HG03139 (cell line): ENCODE measurements around the gene RRP12.
A peak's percentile ranks its signal among the peaks of the same experiment; 100 is the strongest.
"Not testable (repeated sequence)": the region's sequence is repeated elsewhere in the genome, so short reads cannot be mapped to it uniquely, and the experiment has no call there.

Experiments used
- ATAC-seq: cut with Tn5 transposase; IDR thresholded peaks from one replicate; pipeline ENCODE4 v1.9.1; 2021; ENCODE audit not compliant: unreplicated experiment

RRP12 gene, protein sequence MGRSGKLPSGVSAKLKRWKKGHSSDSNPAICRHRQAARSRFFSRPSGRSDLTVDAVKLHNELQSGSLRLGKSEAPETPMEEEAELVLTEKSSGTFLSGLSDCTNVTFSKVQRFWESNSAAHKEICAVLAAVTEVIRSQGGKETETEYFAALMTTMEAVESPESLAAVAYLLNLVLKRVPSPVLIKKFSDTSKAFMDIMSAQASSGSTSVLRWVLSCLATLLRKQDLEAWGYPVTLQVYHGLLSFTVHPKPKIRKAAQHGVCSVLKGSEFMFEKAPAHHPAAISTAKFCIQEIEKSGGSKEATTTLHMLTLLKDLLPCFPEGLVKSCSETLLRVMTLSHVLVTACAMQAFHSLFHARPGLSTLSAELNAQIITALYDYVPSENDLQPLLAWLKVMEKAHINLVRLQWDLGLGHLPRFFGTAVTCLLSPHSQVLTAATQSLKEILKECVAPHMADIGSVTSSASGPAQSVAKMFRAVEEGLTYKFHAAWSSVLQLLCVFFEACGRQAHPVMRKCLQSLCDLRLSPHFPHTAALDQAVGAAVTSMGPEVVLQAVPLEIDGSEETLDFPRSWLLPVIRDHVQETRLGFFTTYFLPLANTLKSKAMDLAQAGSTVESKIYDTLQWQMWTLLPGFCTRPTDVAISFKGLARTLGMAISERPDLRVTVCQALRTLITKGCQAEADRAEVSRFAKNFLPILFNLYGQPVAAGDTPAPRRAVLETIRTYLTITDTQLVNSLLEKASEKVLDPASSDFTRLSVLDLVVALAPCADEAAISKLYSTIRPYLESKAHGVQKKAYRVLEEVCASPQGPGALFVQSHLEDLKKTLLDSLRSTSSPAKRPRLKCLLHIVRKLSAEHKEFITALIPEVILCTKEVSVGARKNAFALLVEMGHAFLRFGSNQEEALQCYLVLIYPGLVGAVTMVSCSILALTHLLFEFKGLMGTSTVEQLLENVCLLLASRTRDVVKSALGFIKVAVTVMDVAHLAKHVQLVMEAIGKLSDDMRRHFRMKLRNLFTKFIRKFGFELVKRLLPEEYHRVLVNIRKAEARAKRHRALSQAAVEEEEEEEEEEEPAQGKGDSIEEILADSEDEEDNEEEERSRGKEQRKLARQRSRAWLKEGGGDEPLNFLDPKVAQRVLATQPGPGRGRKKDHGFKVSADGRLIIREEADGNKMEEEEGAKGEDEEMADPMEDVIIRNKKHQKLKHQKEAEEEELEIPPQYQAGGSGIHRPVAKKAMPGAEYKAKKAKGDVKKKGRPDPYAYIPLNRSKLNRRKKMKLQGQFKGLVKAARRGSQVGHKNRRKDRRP (N-terminal part only)

DNA sequence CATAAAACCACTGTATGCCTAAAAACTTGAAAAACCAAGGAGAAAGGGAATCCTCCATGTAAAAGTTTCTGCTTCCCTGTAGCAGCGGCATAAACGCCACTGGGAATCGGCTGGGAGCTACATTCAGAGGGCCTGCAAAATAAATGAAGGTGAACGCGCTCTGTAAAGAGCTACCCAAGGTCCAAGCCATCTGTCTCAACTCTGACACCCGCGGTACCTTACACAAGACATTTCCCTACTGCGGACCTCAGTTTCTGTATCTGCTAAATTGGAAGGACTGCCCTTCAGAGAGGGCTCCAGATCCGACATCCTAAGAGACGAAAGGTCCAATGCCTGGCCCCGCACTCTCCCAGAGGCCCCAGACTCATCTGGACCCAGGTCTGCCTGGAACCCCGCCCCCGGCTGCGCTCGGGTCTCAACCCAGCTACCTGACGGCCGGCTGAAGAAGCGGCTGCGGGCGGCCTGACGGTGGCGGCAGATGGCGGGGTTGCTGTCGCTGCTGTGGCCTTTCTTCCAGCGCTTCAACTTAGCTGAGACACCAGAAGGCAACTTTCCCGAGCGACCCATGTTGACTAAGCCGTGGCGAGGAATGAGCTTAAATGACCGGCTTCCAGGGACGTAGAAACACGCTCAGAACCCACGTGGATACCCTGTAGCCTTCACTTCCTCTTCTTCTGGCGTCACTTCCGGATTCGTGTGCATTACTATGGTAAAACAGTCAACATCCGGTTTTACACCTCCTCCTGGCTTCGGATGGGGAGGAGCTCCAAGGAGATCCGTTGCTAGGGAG is at the start of gene RRP12:
Gene RRP12, minus strand, starts transcription at position 676 of the 790 bp plus-strand sequence. Its CDS starts 109 bp downstream, at position 567.
- peak; percentile 98 for ATAC-seq

DNA sequence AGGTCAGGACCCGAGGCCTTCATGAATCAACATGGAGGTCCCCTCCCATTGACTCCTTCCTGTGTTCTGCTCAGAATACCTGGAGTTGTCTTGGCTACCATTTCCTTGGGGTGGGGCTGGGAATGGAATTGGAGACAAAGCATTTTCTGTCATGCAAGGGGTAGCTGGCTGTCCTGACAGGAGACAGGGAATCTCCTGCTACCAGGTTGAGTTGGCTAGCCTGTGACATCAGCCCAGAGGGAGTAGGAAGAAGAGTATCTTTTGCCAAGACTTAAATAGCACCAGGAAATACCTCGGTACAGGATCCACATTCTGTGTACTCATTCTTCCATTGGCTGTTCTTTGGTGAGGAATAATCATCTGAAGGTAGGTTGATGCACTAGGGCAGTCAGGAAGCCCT is 49.7 kb upstream of the RRP12 start:
- ATAC-seq, result no peak

DNA sequence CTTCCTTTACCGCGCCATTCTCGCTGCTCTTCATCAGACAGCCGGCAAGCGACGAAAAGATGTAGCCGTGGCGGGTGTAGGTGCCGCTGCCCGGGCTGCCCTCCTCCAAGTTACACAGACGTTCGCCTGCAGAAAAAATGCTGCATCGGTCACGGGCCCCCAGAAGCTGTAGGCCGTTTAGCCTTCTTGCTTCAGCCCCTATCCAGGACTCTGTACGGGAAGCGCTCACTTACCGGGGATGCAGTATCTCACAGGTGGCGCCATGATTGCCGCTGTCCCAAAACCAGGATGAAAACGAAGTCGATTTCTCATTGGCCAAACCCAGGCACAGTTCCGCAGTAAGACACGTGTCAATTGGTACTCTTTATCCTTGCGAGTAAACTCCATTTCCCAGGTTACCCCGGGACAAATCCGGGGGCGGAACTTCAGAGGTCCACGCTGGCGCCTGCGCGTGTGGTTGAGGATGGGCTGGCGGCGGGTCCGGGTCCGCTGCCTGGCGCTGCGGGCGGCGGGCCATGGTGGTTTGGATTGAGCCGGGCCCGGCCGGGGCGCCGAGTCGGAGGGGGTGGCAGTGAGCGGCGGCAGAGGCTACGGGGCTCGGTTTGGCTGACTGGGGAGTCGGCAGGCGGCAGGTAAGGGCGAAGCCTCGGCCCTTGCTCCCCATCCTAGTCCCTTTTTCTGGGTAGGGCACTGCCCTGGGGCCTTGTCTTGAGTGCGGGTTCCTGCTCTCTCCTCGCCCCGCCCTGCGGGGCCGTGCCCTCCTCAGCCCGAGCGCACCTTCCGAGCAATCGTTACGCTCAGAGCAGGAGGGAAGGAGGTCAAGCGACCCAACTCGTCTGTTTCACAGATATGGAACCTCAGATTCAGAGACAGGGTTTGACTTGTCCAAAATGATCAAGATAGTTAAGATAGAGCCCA is 44.8 kb upstream of the RRP12 start, which contains the start of the genes EXOSC1 and ZDHHC16:
Gene EXOSC1, minus strand, starts transcription at position 285 of the 918 bp plus-strand sequence. Its CDS starts 21 bp downstream, at position 264.
Gene ZDHHC16, plus strand, starts transcription at position 454 of the 918 bp plus-strand sequence. CDS start 5,501 bp downstream, outside the sequence.
- peak; percentile 96 for ATAC-seq

DNA sequence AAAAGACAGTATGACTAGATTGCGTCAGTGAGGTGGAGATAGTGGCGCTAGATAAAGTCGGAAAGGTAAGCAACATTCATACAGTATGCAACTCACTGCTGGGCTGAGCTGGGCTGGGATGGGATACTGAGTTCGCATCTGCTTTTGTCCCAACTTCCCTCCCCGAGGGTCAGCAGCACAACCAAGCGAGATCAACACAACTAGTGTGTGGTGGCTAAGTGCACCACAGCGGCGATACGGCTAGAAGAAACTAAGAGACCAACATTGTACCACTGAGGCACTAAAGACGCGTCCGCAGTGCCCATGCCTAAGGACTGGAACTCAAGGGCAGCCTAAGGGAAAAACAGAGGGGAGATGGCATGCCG is 44.2 kb upstream of the RRP12 start:
- ATAC-seq, result no peak

DNA sequence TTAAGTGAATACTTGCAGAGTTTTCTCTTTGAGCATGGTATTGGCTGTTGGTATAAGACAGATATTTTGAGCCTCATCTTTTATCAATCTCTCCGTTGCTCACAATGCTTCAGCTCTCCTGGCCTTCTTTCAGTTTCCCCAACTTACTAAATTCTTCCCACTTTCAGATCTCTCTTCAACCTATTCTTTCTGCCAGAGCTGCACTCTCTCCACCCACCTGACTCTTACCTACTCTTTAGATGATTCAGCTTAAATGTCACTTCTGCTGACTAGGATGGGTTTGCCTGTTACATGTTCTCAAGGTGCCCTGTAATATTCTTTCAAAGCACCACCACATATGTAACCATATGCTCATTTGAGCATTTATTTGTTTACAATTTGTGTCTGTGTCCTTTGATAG is 43.1 kb upstream of the RRP12 start:
- ATAC-seq, result no peak

DNA sequence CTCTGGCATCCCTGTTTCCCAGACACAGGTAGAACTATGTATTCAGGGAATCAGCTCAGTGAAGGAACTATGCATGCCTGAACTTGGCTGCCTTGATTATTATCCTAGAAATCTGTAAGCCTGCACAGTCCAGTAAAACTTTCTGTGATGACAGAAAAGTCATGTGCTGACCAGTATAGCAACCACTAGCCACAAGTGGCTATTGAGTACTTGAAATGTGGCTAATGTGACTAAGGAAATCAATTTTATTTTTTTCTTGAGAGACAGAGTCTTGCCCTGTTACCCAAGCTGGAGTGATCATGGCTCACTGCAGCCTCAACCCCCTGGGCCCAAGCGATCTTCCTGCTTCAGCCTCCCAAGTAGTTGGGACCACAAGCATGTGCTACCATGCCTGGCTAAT is 41.1 kb upstream of the RRP12 start:
- no peak for ATAC-seq

DNA sequence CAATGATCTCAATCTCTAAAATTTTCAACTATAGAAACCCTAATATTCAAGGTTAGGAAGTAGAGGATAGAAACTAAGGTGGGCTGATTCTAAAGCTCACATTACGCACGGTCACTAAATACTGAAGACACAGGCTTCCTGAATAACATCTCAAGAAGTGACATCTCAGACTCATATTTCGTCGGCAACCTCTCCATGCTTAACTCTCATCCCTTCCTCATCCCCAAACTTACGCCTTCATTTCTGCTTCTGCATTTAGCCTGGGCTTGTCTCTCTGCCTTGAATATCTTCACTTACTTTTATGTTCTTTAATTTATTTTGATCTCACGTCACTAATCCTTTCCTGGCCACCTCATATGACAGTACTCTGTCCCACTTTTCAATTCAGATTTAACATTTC is 34.1 kb upstream of the RRP12 start:
- no peak for ATAC-seq

DNA sequence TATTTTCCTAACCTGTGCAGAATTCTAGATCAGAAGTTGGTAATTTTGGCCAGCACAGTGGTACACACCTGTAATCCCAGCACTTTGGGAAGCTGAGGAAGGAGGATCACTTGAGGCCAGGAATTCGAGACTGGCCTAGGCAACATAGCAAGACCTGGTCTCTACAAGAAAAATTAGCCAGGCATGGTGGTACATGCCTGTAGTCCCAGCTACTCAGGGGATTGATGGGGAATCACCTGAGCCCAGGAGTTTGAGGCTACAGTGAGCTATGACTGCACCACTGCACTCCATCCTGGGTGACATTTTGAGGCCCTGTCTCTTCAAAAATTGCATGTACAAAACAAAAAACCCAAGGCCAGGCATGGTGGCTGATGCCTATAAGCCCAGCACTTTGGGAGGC is 33.4 kb upstream of the RRP12 start:
- ATAC-seq, result no peak

DNA sequence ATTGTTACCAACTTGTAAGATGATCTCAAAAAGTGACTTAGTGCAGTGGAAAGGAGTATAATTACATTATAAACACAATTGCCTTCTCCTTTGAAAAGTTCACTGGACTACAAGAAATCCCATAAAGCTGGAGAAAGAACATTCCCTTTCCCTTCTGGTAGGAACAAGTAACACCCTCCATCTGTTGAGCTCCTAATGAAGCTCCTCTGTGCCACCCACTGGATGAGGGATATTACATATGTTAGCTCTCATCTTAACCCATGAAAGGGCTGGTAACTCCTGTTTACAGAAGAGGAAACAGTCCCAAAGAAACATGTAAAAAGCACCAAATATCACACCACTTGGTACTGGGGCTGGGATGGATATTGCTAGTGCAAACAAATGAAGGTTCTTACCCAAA is 32.9 kb upstream of the RRP12 start:
- ATAC-seq, result no peak

DNA sequence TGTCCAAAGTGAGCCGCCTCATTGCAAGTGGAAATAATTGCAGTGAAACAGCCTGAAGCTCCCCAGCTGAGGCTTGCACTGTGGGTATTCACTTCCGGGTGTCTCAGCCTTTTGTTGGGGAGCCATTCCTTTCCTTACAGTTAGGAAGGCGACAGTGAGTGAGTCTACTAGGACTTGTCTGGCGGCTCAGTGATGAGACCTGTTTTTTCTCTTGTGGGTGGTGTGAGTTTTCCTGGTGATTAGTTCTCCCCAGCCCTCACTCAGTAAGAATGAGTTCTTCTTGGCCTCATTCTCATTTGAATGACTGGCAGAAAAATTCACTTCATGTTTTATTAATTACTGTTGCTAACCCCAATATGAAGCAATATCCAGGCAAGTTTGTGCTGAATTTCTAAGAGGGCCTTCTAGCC is 27.4 kb upstream of the RRP12 start:
- ATAC-seq, result no peak

DNA sequence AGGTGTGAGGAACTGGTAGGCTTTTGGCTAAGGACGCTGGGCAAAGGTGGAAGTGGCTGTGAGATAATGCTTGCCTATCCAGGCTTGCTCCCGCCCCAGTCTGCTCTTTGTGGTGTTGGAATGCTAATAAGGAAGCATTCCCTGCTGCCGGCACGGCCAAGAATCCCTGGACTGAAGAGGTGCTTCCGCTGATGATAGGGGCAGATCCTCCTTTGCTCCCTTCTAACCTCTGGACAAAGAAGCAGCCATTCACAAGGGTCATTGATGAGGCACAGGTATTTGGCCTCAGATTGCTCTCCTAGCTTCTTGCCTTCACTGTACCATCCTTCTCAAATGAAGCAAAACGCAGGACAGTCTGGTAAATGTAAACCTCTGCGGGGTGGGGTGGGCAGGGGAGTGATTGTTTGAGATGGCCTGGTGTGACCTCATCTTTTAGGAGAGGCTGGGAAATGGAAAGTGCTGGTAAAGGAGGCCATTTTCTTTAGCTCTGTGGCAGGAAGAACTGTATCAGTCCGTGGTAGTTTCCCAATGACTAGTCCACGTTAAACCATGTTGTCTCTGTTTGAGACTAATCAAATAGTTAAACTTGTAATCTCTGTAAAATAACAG is 26.5 kb upstream of the RRP12 start:
- ATAC-seq, result no peak

DNA sequence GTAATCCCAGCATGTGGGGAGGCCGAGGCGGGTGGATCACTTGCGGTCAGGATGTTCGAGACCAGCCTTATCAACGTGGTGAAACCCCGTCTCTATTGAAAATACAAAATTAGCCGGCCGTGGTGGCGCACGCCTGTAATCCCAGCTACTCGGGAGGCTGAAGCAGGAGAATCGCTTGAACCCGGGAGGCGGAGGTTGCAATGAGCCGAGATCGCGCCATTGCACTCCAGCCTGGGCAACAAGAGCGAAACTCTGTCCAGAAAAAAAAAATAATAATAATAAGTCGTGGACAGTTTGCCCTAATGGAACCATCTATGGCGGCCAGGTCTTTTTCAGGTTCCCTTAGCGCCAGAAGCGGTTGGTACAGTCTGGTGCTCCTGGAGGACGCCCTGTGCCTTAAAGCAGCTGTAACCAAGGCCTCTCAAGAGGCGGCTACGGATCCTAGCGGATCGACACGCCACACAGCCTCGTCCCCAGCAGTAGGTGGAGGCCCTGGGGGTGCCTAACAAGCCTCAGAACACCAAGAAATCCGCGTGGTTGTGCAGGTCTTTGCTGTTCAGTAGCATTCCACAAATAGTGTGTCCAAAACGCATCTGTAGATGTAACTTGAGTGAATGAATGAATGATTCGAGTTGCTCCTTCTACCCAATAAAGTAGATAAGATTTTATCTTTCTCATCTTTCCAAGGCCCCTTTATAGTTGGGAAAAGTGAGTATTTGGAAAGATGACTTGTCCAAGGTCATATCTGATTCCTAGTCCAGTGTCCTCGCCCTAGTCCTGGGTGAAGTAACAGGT is 25.8 kb upstream of the RRP12 start:
- ATAC-seq, result no peak

DNA sequence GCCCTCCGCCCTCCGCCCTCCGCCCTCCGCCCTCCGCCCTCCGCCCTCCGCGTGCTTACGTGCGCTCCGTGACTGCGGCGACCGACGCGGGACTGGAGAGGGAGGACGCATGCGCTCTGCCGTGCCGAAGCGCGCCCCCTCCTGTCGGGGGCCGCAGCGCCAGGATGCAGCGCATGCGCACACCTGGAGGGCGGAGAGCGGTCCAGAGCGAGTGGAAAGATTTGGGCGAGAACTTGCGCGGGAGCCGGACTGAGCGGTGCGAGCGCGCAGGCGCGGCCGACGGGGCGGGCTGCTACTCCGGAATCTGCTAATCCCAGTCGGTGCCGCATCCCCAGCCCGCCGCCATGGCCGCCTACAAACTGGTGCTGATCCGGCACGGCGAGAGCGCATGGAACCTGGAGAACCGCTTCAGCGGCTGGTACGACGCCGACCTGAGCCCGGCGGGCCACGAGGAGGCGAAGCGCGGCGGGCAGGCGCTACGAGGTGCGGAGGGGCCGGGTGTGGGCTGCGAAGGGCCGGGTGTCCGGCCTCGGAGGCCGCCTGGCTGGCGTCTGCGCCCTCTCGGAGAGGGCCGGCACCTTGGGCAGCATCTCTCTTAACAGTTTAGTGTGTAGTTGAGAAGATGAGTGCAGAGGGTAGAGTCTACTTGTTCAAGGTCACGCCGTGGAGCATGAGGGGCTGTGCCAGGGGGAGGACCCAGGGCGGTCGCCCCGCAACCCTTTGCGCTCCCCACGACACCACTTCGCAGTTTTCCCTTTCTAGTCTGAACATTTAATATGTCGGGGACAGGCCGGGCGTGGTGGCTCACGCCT is 25.0 kb upstream of the RRP12 start, which contains the start of gene PGAM1:
Gene PGAM1, plus strand, starts transcription at position 228 of the 812 bp plus-strand sequence. Its CDS starts 117 bp downstream, at position 345.
- peak; percentile 75 for ATAC-seq

DNA sequence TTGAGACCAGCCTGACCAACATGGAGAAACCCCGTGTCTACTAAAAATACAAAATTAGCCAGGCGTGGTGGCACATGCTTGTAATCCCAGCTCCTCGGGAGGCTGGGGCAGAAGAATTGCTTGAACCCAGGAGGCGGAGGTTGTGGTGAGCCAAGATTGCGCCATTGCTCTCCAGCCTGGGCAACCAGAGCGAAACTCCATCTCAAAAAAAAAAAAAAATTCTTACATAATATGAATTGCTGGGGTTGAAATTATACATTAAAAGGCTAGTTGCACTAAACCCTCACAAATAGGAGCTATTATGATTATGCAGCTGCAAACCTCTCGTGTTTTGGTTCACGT is 22.6 kb upstream of the RRP12 start:
- ATAC-seq, result not testable (repeated sequence)

DNA sequence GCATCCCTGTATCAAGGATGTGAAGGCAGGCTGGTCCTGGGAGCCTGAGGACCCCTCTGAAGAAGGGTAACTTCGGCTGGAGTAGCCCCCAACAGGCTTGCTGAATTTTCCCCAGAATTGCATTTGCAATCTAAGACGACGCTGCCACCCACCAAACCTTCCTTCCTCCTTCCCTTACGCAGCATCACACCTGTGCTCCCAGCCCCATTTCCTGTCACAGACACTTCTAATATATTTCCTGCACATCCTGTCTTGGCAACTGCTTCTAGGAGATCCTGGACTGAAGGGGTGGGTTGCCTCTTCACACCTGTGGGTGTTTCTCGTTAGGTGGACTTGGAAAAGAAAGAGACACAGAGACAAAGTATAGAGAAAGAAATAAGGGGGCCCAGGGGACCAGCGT is 15.4 kb upstream of the RRP12 start:
- no peak for ATAC-seq

DNA sequence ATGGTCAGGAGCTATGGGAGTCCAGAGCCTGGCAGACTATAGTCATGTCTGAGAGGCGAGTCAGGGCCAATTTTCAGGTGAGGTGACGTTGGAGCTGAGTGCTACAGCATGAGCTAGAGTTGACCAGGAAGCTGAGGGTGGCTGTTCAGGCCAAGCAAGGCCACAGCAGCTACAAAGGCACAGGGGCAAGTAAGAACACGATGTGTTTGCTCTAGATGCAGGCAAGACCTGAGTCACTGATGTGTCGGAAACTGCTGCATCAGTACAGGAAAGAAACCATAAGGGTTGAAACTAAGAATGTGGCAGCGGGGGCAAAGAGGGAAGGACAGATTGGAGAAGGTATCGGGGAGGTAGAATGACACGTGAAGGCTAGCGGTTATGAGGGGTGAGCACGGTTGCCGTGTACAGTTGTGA is 11.8 kb upstream of the RRP12 start:
- ATAC-seq, result no peak

DNA sequence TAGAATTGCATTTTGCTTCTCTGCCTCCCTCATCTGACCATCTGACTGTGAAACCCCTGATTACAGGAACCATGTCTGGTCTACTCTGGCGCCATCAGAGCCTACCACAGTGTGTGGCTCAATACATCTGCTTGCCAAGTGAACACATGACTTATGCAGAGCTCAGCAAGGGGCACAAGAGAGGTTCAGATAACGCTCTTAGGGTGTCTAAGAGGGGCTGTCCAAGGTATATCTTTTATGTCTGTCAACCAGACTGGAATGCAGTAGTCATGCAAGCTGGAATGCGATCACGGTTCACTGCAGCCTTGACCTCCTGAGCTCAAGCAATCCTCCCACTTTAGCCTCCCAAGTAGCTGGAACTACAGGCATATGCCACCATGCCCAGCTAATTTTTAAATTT is 10.3 kb upstream of the RRP12 start:
- ATAC-seq, result no peak
